Measurements from ENCODE around the gene CDK14.

The CDK14 gene

GRCh38 chr7:90599892-90600555 lies 3.9 kb downstream of the CDK14 start:
- Histone ChIP-seq H3K27ac (ENCODE audit: low read depth, low read length, poor library complexity, severe bottlenecking) (no peak overlapping the region), H3K36me3 (ENCODE audit: insufficient read depth, low read length) (no peaks in the 10 kb centered on the region), H3F3A (ENCODE audit: insufficient read depth, low read length) (no peaks in the 10 kb centered on the region), H3K4me1 (ENCODE audit: insufficient read depth, low read length, severe bottlenecking) (peaks cover 16% of the 10 kb centered on the region), H3K27me3 (ENCODE audit: insufficient read depth, low read length) (peaks cover 2% of the 10 kb centered on the region; the same call in 1 of the 2 replicates), H3K79me2 (ENCODE audit: insufficient read depth, low read length) (no peaks in the 10 kb centered on the region), H3K9ac (ENCODE audit: low read length) (no peak overlapping the region), H3K4me3 (ENCODE audit: low read depth, low read length, poor library complexity, severe bottlenecking) (no peak overlapping the region), H4K20me1 (ENCODE audit: insufficient read depth, low read length) (no peaks in the 10 kb centered on the region), H2AFZ (ENCODE audit: low read length) (no peak overlapping the region), H3K9me3 (ENCODE audit: low read length) (no peaks in the 10 kb centered on the region), H3K4me2 (ENCODE audit: low read length) (no peak overlapping the region), H3K9me2 (ENCODE audit: low read depth, low read length) (no peaks in the 10 kb centered on the region)
- TF ChIP-seq CTCF (IDR thresholded peaks at IDR 0.05; ENCODE audit: low read length) (no peak), EZH2 (IDR thresholded peaks at IDR 0.05; ENCODE audit: borderline replicate concordance, low read length) (no peak)

- Histone ChIP-seq H3K27me3 (ENCODE audit: insufficient read depth, low read length) (no peaks in the 10 kb centered on the region; the same call in 1 of the 2 replicates), H3K9ac (ENCODE audit: low read length) (no peak overlapping the region), H3K79me2 (ENCODE audit: insufficient read depth, low read length) (no peaks in the 10 kb centered on the region), H4K20me1 (ENCODE audit: insufficient read depth, low read length) (no peaks in the 10 kb centered on the region), H3K4me2 (ENCODE audit: low read length) (no peak overlapping the region), H3K9me2 (ENCODE audit: low read depth, low read length) (no peaks in the 10 kb centered on the region), H3K27ac (ENCODE audit: low read depth, low read length, poor library complexity, severe bottlenecking) (no peak overlapping the region), H3K4me3 (ENCODE audit: low read depth, low read length, poor library complexity, severe bottlenecking) (no peak overlapping the region), H2AFZ (ENCODE audit: low read length) (no peak overlapping the region), H3K36me3 (ENCODE audit: insufficient read depth, low read length) (no peaks in the 10 kb centered on the region), H3F3A (ENCODE audit: insufficient read depth, low read length) (no peaks in the 10 kb centered on the region), H3K4me1 (ENCODE audit: insufficient read depth, low read length, severe bottlenecking) (peaks cover 1% of the 10 kb centered on the region), H3K9me3 (ENCODE audit: low read length) (no peaks in the 10 kb centered on the region)
- TF ChIP-seq CTCF (IDR thresholded peaks at IDR 0.05; ENCODE audit: low read length) (no peak), EZH2 (IDR thresholded peaks at IDR 0.05; ENCODE audit: borderline replicate concordance, low read length) (no peak)
Measured at GRCh38 chr7:90602303-90602702, 6.2 kb downstream of the CDK14 start.

GRCh38 chr7:90603346-90603745 lies 7.2 kb downstream of the CDK14 start:
- Histone ChIP-seq H2AFZ (ENCODE audit: low read length) (no peak overlapping the region), H3K36me3 (ENCODE audit: insufficient read depth, low read length) (no peaks in the 10 kb centered on the region), H3K9ac (ENCODE audit: low read length) (no peak overlapping the region), H3K27me3 (ENCODE audit: insufficient read depth, low read length) (no peaks in the 10 kb centered on the region), H3K4me1 (ENCODE audit: insufficient read depth, low read length, severe bottlenecking) (no peaks in the 10 kb centered on the region), H3K9me2 (ENCODE audit: low read depth, low read length) (no peaks in the 10 kb centered on the region), H3K27ac (ENCODE audit: low read depth, low read length, poor library complexity, severe bottlenecking) (no peak overlapping the region), H3K4me3 (ENCODE audit: low read depth, low read length, poor library complexity, severe bottlenecking) (no peak overlapping the region), H3K79me2 (ENCODE audit: insufficient read depth, low read length) (no peaks in the 10 kb centered on the region), H3K4me2 (ENCODE audit: low read length) (no peak overlapping the region), H3K9me3 (ENCODE audit: low read length) (no peaks in the 10 kb centered on the region), H4K20me1 (ENCODE audit: insufficient read depth, low read length) (no peaks in the 10 kb centered on the region), H3F3A (ENCODE audit: insufficient read depth, low read length) (no peaks in the 10 kb centered on the region)
- TF ChIP-seq CTCF (IDR thresholded peaks at IDR 0.05; ENCODE audit: low read length) (no peak), EZH2 (IDR thresholded peaks at IDR 0.05; ENCODE audit: borderline replicate concordance, low read length) (no peak)
